SK-N-SH (cell line): ENCODE results near the gene PPP2R5E. TPM values are rescaled to one million over a fixed set of nuclear protein-coding genes. Genes with fewer than 3 reads are reported as not detected.

Source experiments
- CTCF ChIA-PET: fragments of 300-600, 350-600 bp; formaldehyde crosslinking; extraction: SDS; loops from one replicate; lab custom pipeline; 2021; lab: Yijun Ruan, JAX
- POLR2A ChIA-PET: fragments of 350-600 bp; sonication (Branson Sonifier 250); formaldehyde crosslinking; extraction: SDS; loops from one replicate; lab custom pipeline; 2020; ENCODE audit warnings: antibody characterized with exemption, inconsistent platforms; lab: Yijun Ruan, JAX
- DNase-seq: peaks from one replicate; pipeline ENCODE4 v3.0.0; 2012
- H2AFZ ChIP-seq: fragments of 200-600 bp; sonication (generic); 2 replicates; pipeline ENCODE4 v1.8.1; 2016; ENCODE audit warnings: antibody characterized with exemption, mild to moderate bottlenecking, low read depth
- H3F3A ChIP-seq: fragments of 200-600 bp; sonication (generic); replicated peaks from 2 replicates; pipeline ENCODE3; 2016; ENCODE audit warnings: antibody characterized with exemption, mild to moderate bottlenecking; ENCODE audit not compliant: insufficient read depth
- H3K27ac ChIP-seq, 2 experiments: fragments of 200-500 bp in 1 of 2; fragments of 200-600 bp in 1 of 2; sonication (Bioruptor generic) in 1 of 2; sonication (generic), shearing (Covaris generic) in 1 of 2; 2 replicates each; pipeline versions ENCODE4 v1.5.1 to v1.6.1; 2014 to 2016; ENCODE audit warnings: low read depth in 2 of 2, inconsistent platforms in 1 of 2, low read length in 1 of 2, mild to moderate bottlenecking in 1 of 2, mixed read lengths in 1 of 2
- H3K27me3 ChIP-seq: fragments of 200-600 bp; sonication (generic), shearing (Covaris generic); 2 replicates; pipeline ENCODE4 v1.6.1; 2016; ENCODE audit warnings: mixed run types; ENCODE audit not compliant: insufficient read depth
- H3K36me3 ChIP-seq, 2 experiments: fragments of 200-500 bp in 1 of 2; fragments of 200-600 bp in 1 of 2; sonication (Bioruptor generic) in 1 of 2; sonication (generic) in 1 of 2; replicated peaks in 1 of 2; 2 replicates each; pipeline versions ENCODE3 to v1.5.1; 2014 to 2016; ENCODE audit warnings: low read length in 1 of 2, mild to moderate bottlenecking in 1 of 2; ENCODE audit not compliant: insufficient read depth in 2 of 2, control insufficient read depth in 1 of 2
- H3K4me1 ChIP-seq, 2 experiments: fragments of 200-500 bp in 1 of 2; fragments of 200-600 bp in 1 of 2; sonication (Bioruptor generic) in 1 of 2; sonication (generic), shearing (Covaris generic) in 1 of 2; 2 replicates each; pipeline versions ENCODE4 v1.5.1 to v1.6.1; 2014 to 2016; ENCODE audit warnings: low read depth in 1 of 2, low read length in 1 of 2, mixed run types in 1 of 2; ENCODE audit not compliant: insufficient read depth in 2 of 2, control insufficient read depth in 1 of 2
- H3K4me2 ChIP-seq: fragments of 200-600 bp; sonication (generic), shearing (Covaris generic); 2 replicates; pipeline ENCODE4 v1.6.1; 2017; ENCODE audit warnings: mixed run types
- H3K4me3 ChIP-seq, 2 experiments: fragments of 200-500 bp in 1 of 2; fragments of 200-600 bp in 1 of 2; sonication (Bioruptor generic) in 1 of 2; sonication (generic), shearing (Covaris generic) in 1 of 2; 2 replicates each; pipeline versions ENCODE4 v1.5.1 to v1.8.1; 2014 to 2016; ENCODE audit warnings: low read depth in 2 of 2, inconsistent platforms in 1 of 2, low read length in 1 of 2, mild to moderate bottlenecking in 1 of 2, mixed read lengths in 1 of 2, moderate library complexity in 1 of 2
- H3K79me2 ChIP-seq: fragments of 200-600 bp; sonication (generic); 2 replicates; pipeline ENCODE4 v1.8.1; 2017; ENCODE audit warnings: mild to moderate bottlenecking; ENCODE audit not compliant: insufficient read depth
- H3K9ac ChIP-seq: fragments of 200-600 bp; sonication (generic); 2 replicates; pipeline ENCODE4 v1.6.1; 2017; ENCODE audit warnings: mixed run types
- H3K9me2 ChIP-seq: fragments of 200-600 bp; sonication (generic); 2 replicates; pipeline ENCODE4 v1.6.1; 2017; ENCODE audit warnings: mixed run types
- H3K9me3 ChIP-seq: fragments of 200-600 bp; sonication (generic); 2 replicates; pipeline ENCODE4 v1.6.1; 2017; ENCODE audit warnings: mixed run types, mild to moderate bottlenecking, moderate library complexity
- H4K20me1 ChIP-seq: fragments of 200-600 bp; sonication (generic); 2 replicates; pipeline ENCODE4 v1.6.1; 2017; ENCODE audit warnings: mild to moderate bottlenecking, mixed run types; ENCODE audit not compliant: insufficient read depth
- CHD2 ChIP-seq: fragments of 150-350 bp; IDR thresholded peaks from 2 replicates; pipeline ENCODE4 v1.6.1; 2018; ENCODE audit warnings: low read length; ENCODE audit not compliant: partially characterized antibody
- ELF1 ChIP-seq: IDR thresholded peaks from 2 replicates; pipeline ENCODE4 v1.4.0; 2012
- EZH2phosphoT487 ChIP-seq: fragments of 200-600 bp; sonication (generic); IDR thresholded peaks from 2 replicates; pipeline ENCODE4 v1.6.1; 2017; ENCODE audit warnings: low read depth, mixed run types, mild to moderate bottlenecking, antibody characterized with exemption, moderate library complexity, borderline replicate concordance
- FOSL2 ChIP-seq: IDR thresholded peaks from 2 replicates; pipeline ENCODE4 v1.4.0; 2012; ENCODE audit warnings: low read depth, mild to moderate bottlenecking, moderate library complexity, borderline replicate concordance
- FOXM1 ChIP-seq: IDR thresholded peaks from 2 replicates; pipeline ENCODE4 v1.4.0; 2012; ENCODE audit warnings: low read depth, mild to moderate bottlenecking
- GABPA ChIP-seq: IDR thresholded peaks from 2 replicates; pipeline ENCODE4 v1.4.0; 2012; ENCODE audit warnings: low read depth, mild to moderate bottlenecking
- JUND ChIP-seq: IDR thresholded peaks from 2 replicates; pipeline ENCODE4 v1.4.0; 2012
- MEF2A ChIP-seq: IDR thresholded peaks from 2 replicates; pipeline ENCODE4 v1.4.0; 2012; ENCODE audit warnings: low read depth, borderline replicate concordance
- MXI1 ChIP-seq: IDR thresholded peaks from 2 replicates; pipeline ENCODE4 v1.6.1; 2012; ENCODE audit warnings: mild to moderate bottlenecking, low read depth, low read length, improper control_type of control experiment
- NFIC ChIP-seq: IDR thresholded peaks from 2 replicates; pipeline ENCODE4 v1.4.0; 2012; ENCODE audit warnings: borderline replicate concordance
- NRF1 ChIP-seq: IDR thresholded peaks from 2 replicates; pipeline ENCODE4 v1.6.1; 2012; ENCODE audit warnings: low read depth, mild to moderate bottlenecking, low read length
- POLR2AphosphoS5 ChIP-seq: IDR thresholded peaks from 2 replicates; pipeline ENCODE4 v1.6.1; 2012; ENCODE audit warnings: low read depth, low read length
- RAD21 ChIP-seq: IDR thresholded peaks from 2 replicates; pipeline ENCODE4 v1.6.1; 2012; ENCODE audit warnings: mild to moderate bottlenecking, low read length
- RCOR1 ChIP-seq: fragments of 150-350 bp; IDR thresholded peaks from 2 replicates; pipeline ENCODE4 v1.6.1; 2017; ENCODE audit warnings: antibody characterized with exemption, low read length
- RFX5 ChIP-seq: IDR thresholded peaks from 2 replicates; pipeline ENCODE4 v1.6.1; 2012; ENCODE audit warnings: mild to moderate bottlenecking, improper control_type of control experiment, low read length
- RXRA ChIP-seq: IDR thresholded peaks from 2 replicates; pipeline ENCODE4 v1.4.0; 2012; ENCODE audit warnings: low read depth, mild to moderate bottlenecking, borderline replicate concordance
- SMC3 ChIP-seq: IDR thresholded peaks from 2 replicates; pipeline ENCODE4 v1.6.1; 2012; ENCODE audit warnings: low read depth, low read length, improper control_type of control experiment
- TAF1 ChIP-seq: IDR thresholded peaks from 2 replicates; pipeline ENCODE4 v1.6.1; 2012; ENCODE audit warnings: low read depth, mild to moderate bottlenecking, low read length, moderate library complexity, borderline replicate concordance
- TEAD4 ChIP-seq: IDR thresholded peaks from 2 replicates; pipeline ENCODE4 v1.4.0; 2012; ENCODE audit warnings: mild to moderate bottlenecking, borderline replicate concordance; ENCODE audit not compliant: insufficient read depth
- YY1 ChIP-seq: IDR thresholded peaks from 2 replicates; pipeline ENCODE4 v1.4.0; 2012; ENCODE audit warnings: low read depth, mild to moderate bottlenecking
- WGBS: methylation state at CpG from one replicate; pipeline ENCODE4 v1.1.6; 2017; ENCODE audit warnings: low lambda C conversion rate; 5-methylcytosine and 5-hydroxymethylcytosine counted together
- polyA plus RNA-seq, 3 experiments: library from polyadenylated mRNA; depleted of rRNA; stranded (reverse); fragments of >200 nt; gene quantifications; 2 replicates each; pipeline ENCODE4 v1.2.3, GENCODE V29; 2012
- TF ChIP-seq, protein P1 (sequence below): IDR thresholded peaks from 2 replicates; pipeline ENCODE4 v1.4.0; 2012; ENCODE audit warnings: low read depth
- TF ChIP-seq, protein P2 (sequence below): IDR thresholded peaks from 2 replicates; pipeline ENCODE4 v1.4.0; 2012; ENCODE audit warnings: low read depth, borderline replicate concordance
- TF ChIP-seq, protein P3 (sequence below): fragments of 150-350 bp; IDR thresholded peaks from 2 replicates; pipeline ENCODE4 v1.6.1; 2017; ENCODE audit warnings: antibody characterized with exemption, low read length, low read depth, borderline replicate concordance
- TF ChIP-seq, protein P4 (sequence below): fragments of 150-350 bp; IDR thresholded peaks from 2 replicates; pipeline ENCODE4 v1.6.1; 2016; ENCODE audit warnings: mild to moderate bottlenecking, low read depth, low read length
- TF ChIP-seq, protein P5 (sequence below): IDR thresholded peaks from 2 replicates; pipeline ENCODE4; 2012
- TF ChIP-seq, protein P6 (sequence below): fragments of 200-600 bp; sonication (generic); IDR thresholded peaks from 2 replicates; pipeline ENCODE4 v1.6.1; 2017; ENCODE audit warnings: antibody characterized with exemption, mild to moderate bottlenecking, moderate library complexity

The PPP2R5E gene
- 4.0 and 4.4 TPM in 2 replicates for polyA plus RNA-seq (2012; rRNA removed)
- 10.4 and 12.2 TPM in 2 replicates for polyA plus RNA-seq (2012; cell fraction: cytosol; rRNA removed)
- polyA plus RNA-seq (2012; cell fraction: nucleus; rRNA removed) = 6.7 and 7.0 TPM in 2 replicates

DNA sequence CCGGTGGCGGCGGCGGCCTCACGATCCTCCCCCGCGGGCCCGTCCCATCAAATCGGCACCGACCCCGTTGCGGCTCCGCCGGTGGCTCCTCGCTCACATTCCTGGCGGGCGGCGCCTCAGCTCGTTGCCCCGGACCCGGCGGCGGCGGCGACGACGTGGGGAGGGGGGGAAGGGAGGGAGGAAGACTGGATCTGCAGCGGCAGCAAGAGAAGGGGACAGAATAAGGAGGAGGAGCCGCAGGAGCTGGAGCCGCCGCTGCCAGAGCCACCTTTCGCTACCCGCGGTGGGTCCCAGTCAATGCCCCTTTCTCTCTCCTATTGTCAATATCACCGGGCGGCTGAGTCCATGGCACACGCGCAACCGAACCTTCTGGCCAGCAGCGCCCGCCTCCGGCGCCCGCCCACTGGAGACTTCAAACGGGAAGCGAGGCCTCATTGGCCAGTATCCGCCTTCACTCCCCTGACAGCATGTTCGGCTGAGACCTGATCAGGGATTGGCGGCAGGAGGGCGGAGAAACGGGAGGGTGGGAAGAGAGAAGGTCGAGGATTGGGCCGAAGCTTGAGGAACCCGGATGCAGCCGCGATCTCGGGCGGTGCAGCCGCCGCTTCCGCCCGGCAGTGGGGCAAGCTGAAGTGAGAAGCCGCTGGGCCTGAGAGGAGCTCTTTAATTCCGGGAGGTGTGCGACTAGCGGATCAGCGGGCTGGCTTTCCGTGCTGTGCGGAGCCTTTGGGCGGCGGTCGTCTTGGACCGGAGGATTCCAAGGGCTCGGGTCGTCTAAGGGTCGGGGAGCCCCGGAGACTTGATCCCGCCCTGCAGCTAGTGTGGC, at the start of gene PPP2R5E:
PPP2R5E (minus strand) TSS at position 378 of the 826 bp plus-strand sequence. CDS start 3,692 bp downstream, outside the sequence.
- ChIA-PET CTCF (interaction anchor here (1.0 to 5.2 kb wide), 13 partner anchors 9 to 227 kb away, joined by 3 to 78 read pairs (median 4); partner anchors contain the start of gene WDR89), POLR2A (interaction anchor here (0.6 to 2.0 kb wide), 8 partner anchors 29 to 185 kb away, joined by 3 to 11 read pairs (median 4); partner anchors contain the start of genes SGPP1 and WDR89)
- TF ChIP-seq GABPA = peak; percentile 76
- TF ChIP-seq EZH2phosphoT487 = no peak
- TF ChIP-seq, protein P1, sequence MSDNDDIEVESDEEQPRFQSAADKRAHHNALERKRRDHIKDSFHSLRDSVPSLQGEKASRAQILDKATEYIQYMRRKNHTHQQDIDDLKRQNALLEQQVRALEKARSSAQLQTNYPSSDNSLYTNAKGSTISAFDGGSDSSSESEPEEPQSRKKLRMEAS = peak; percentile 52; the same call in 1 of the 2 replicates
- TF ChIP-seq, protein P2, sequence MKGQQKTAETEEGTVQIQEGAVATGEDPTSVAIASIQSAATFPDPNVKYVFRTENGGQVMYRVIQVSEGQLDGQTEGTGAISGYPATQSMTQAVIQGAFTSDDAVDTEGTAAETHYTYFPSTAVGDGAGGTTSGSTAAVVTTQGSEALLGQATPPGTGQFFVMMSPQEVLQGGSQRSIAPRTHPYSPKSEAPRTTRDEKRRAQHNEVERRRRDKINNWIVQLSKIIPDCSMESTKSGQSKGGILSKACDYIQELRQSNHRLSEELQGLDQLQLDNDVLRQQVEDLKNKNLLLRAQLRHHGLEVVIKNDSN = no peak
- TF ChIP-seq, protein P3, sequence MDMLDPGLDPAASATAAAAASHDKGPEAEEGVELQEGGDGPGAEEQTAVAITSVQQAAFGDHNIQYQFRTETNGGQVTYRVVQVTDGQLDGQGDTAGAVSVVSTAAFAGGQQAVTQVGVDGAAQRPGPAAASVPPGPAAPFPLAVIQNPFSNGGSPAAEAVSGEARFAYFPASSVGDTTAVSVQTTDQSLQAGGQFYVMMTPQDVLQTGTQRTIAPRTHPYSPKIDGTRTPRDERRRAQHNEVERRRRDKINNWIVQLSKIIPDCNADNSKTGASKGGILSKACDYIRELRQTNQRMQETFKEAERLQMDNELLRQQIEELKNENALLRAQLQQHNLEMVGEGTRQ = no peak
- no peak for TF ChIP-seq FOXM1
- TF ChIP-seq TEAD4 = 0 out of 2 replicates have a peak, but pooled peaks have one; percentile 31
- TF ChIP-seq, protein P4, sequence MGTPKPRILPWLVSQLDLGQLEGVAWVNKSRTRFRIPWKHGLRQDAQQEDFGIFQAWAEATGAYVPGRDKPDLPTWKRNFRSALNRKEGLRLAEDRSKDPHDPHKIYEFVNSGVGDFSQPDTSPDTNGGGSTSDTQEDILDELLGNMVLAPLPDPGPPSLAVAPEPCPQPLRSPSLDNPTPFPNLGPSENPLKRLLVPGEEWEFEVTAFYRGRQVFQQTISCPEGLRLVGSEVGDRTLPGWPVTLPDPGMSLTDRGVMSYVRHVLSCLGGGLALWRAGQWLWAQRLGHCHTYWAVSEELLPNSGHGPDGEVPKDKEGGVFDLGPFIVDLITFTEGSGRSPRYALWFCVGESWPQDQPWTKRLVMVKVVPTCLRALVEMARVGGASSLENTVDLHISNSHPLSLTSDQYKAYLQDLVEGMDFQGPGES = peak; percentile 76; the same call in 1 of the 2 replicates
- TF ChIP-seq SMC3 = no peak
- peak; percentile 67; the same call in 1 of the 2 replicates for TF ChIP-seq YY1
- no peak for TF ChIP-seq FOSL2
- peak; percentile 93 for TF ChIP-seq POLR2AphosphoS5
- peak; percentile 93 for TF ChIP-seq CHD2
- TF ChIP-seq RXRA = no peak
- peak; percentile 46 for TF ChIP-seq TAF1
- TF ChIP-seq RFX5 = no peak
- no peak for TF ChIP-seq NFIC
- 0 out of 2 replicates have a peak, but pooled peaks have one; percentile 50 for TF ChIP-seq NRF1
- TF ChIP-seq RCOR1 = no peak
- peak; percentile 57; the same call in 1 of the 2 replicates for TF ChIP-seq MXI1
- peak; percentile 8; the same call in 1 of the 2 replicates for TF ChIP-seq RAD21
- no peak for TF ChIP-seq MEF2A
- TF ChIP-seq, protein P5, sequence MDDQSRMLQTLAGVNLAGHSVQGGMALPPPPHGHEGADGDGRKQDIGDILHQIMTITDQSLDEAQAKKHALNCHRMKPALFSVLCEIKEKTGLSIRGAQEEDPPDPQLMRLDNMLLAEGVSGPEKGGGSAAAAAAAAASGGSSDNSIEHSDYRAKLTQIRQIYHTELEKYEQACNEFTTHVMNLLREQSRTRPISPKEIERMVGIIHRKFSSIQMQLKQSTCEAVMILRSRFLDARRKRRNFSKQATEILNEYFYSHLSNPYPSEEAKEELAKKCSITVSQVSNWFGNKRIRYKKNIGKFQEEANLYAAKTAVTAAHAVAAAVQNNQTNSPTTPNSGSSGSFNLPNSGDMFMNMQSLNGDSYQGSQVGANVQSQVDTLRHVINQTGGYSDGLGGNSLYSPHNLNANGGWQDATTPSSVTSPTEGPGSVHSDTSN = peak; percentile 99
- TF ChIP-seq ELF1 = peak; percentile 90
- TF ChIP-seq, protein P6, sequence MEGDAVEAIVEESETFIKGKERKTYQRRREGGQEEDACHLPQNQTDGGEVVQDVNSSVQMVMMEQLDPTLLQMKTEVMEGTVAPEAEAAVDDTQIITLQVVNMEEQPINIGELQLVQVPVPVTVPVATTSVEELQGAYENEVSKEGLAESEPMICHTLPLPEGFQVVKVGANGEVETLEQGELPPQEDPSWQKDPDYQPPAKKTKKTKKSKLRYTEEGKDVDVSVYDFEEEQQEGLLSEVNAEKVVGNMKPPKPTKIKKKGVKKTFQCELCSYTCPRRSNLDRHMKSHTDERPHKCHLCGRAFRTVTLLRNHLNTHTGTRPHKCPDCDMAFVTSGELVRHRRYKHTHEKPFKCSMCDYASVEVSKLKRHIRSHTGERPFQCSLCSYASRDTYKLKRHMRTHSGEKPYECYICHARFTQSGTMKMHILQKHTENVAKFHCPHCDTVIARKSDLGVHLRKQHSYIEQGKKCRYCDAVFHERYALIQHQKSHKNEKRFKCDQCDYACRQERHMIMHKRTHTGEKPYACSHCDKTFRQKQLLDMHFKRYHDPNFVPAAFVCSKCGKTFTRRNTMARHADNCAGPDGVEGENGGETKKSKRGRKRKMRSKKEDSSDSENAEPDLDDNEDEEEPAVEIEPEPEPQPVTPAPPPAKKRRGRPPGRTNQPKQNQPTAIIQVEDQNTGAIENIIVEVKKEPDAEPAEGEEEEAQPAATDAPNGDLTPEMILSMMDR = no peak
- TF ChIP-seq JUND = no peak

More for the DNA sequence above, at the start of gene PPP2R5E:
- Histone ChIP-seq H4K20me1 (peaks cover 29% of the 10 kb centered on the region), H3K27me3 (no peaks in the 10 kb centered on the region), H3K27ac (peak within 1 kb of the TSS; percentile 83 to 89), H3K9me3 (no peaks in the 10 kb centered on the region), H3K36me3 (peaks cover 13 to 23% of the 10 kb centered on the region in 2 experiments), H3K4me2 (peak within 1 kb of the TSS; percentile 95), H3K9me2 (no peaks in the 10 kb centered on the region), H3K4me1 (peaks cover 0 to 2% of the 10 kb centered on the region in 2 experiments; a peak in 1 of 4 replicates), H3K79me2 (peaks cover 55% of the 10 kb centered on the region), H3K4me3 (peak within 1 kb of the TSS; percentile 89 to 93), H3F3A (peaks cover 13% of the 10 kb centered on the region), H2AFZ (peak within 1 kb of the TSS; percentile 94), H3K9ac (peak within 1 kb of the TSS; percentile 87)
- WGBS = 0% methylated on average over 22 of the region's 78 CpGs
- DNase-seq = peak; percentile 96
